HG02759 (cell line): ENCODE data around the gene CLCA1.

Experiments
- ATAC-seq: cut with Tn5 transposase; IDR thresholded peaks from one replicate; pipeline ENCODE4 v1.9.1; 2021; ENCODE audit warnings: mild to moderate bottlenecking, moderate library complexity; ENCODE audit not compliant: unreplicated experiment

The CLCA1 gene

DNA sequence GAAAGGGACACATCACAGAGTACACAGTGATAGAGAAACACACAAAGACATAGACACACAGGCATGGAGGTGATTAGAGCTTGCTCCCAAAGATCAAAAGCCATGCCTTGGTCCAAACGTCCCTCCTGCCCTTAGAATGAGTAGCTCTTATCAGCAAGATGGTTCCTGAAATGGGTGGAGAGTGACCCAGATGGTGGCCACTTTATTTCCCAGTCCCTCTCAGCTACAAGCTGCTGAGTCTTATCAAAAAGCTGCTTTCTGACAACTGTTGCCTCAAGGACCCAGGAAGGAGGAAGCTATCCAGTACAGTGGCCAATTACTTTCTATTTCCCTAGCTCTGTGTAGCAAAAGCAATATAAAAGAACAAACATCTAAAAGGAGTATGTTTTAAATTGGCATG lies 7.7 kb upstream of the CLCA1 start:
- ATAC-seq: no peak

DNA sequence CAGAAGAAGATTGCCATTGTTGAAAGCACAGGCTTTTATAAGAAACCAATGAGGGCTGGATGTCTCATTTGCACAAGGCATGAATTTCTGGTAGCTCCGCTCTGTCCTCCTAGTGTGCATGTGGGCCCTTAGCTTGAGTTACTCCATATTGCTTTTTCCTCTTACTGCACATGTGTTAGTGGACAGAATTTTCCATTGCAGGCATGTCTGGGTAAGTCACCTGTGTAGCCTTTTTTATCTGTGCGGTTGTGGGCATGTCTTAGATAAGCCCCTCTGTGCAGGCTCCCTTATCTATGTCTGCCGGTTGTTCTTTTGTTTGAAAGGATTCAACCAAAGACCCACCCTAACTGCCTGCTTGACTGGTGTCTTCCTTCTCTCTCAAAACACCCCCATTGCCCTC lies 7.2 kb upstream of the CLCA1 start:
- no peak for ATAC-seq

DNA sequence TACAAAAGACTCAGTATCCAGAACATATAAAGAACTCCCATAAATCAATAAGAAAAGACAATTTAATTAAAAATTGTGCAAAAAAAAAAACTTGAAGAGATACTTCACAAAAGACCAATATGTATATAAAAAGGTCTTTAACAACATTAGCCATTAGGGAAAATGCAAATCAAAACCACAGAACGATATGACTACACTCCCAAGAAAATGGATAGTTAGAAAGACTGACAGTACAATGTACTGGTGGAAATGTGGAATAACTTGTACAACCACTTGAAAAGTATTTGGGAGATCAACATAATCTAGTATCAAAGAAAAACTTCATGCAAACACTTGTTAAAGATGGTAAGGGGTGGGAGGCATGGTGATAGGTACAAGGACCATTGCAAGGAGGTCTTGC lies 3.9 kb upstream of the CLCA1 start:
- no peak for ATAC-seq

DNA sequence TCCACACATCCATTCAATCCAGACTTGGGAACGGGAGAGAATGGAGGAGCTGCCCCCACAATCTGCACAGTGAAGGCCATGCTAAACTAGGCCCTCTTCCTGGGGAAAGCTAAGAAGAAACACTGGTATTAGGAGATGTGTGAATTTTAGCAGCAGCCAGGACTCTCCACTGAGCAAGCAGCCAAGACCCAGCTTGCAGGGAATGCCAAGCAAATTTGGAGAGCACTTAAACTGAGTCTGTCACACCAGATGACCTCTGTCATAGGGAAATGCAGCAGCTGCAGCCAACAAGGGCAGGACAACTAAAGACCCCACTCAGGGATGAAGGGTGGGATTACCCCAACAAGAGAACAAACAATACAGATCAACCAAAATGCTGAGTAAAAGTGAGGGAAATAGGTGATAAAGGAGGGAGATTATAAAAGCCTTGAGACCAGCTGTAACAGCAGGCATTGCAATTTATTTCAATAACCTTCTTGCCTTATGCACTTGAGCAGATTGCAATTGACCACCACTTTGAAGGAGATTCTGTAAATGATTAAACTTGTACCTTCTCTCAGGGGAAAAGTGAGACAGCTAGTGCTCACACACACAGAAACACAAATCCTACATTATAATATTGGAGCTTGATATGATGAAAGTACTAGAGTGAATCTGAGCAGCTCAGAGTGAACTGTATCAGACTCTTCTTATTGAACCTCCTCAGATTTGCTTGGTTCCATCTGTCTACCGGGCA lies 2.5 kb upstream of the CLCA1 start:
- no peak for ATAC-seq

DNA sequence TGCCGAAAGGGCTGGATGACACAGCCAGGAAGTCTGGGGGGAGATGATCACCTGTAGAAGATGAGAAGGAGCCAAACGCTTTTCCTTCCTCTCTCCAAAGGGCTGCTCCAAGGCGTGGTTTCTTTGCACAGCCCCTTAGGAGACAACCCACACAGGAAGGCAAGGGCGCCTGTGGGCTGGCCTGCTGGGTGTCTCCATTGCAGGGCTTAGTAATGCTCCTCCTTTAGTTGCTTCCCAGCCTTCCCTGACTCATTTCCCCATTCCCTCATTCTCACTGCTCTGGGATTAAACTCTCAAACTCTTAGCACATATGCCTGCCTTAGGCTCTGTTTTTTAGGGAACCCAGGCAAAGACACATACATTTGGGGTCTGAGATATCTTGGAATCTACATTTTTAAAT lies 1.7 kb upstream of the CLCA1 start:
- ATAC-seq: no peak

DNA sequence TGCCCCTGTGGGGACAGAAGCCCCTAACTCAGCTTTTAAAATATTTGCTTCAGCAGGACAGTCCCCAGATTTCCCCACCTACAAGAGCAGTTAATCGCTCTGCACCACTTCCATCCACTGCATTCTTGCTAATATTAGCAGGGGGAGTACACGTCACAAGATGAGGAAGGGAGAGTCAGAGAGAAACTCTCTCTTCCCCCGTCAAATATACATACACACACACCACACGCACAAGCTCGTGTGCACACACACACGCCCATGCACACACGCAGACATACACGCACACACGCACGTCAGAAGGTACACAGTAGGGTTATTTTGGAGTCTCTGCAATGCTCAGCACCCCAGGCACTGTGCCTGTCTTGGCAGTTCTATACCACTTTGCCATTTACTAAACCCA lies 2.1 kb downstream of the CLCA1 start:
- ATAC-seq: peak; percentile 67

DNA sequence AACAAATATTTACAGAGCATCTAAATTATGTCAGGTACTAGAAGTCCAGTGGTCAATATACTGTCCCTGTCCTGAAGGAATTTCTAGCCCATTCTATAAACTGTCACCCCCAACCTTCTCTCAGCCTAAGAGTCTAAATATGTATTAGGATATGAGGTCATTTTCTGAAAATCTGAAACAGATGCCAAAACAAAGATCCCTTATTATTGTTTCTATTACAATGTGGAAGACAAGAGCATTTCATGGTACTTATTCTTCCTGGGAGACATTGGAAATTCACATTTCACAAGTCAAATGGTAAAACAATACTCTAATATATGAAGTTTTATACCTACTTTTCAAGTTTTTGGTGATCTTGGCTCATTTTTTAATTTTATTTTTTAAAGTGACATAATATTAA lies 2.6 kb downstream of the CLCA1 start:
- ATAC-seq: no peak

DNA sequence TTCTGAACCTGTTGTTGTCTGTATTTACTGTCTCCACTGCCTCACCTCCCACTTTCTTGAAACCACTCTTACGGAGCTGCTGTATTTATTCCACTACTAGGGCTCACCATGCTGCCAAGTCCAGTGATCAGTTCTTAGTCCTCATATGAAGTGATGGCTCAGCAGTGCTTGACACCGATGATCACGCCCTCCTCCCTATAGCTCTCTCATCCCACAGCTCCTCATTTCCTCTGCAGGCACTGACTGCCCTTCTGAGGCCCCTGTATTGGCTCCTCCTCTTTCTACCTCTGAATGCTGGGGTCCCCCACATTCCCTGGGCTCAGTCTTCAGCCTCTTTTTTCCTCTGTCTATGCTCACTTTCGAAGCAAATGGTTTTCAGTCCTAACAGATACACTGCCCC lies 3.4 kb downstream of the CLCA1 start:
- no peak for ATAC-seq

DNA sequence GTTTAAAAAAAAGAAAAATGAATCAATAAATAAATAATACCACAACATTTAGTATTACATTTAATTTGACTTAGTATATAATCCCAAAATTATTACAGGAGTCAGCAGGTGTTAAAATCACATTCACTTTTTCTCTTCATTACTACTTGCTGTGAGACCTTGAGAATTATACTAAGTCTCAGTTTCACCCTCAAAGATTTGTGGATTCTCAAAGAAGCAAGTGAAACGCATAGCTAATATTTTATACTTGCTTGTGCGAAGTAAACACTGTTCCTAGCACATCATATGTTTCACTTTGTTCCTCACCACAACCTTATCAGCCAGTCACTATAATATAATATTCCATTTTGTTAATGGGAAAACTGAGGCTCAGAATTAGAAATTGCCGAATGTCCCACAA lies 4.0 kb downstream of the CLCA1 start:
- ATAC-seq: no peak

DNA sequence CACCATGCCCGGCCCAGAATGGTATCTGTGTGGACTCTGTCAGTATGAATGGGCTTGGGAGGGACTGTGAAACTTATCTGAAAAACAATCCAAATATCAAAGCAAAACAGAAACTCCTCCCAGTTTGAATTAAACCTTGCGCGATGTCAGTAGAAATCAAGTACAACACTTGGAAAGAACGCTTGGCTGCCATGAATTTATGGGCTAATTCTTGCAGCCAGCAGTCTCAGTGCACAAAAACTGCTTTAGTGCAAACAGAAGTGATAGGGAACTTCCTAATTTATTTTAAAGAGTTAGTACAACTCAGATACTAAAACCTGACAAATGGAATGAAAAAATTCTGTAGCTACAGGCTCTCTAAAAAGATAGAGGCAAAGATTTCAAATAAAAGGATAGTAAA lies 8.5 kb downstream of the CLCA1 start:
- ATAC-seq: no peak

DNA sequence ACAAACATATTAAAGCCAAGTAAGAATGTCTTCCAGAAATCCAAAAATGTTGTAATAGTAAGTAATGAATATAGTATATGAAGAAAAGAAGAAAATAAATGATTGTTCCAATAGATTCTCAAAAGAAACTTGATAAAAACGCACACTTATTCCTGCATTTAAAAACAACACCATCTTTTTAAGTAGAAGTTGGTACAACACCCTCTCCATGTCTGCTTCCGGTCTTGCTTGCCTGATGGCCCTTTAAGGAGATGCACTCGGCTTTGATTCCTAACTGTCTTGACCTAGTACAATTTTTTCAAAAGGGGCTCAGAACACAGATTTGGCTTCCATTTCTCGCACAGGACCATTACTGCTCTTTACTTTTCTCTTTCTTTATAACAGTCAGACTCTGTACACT lies 9.0 kb downstream of the CLCA1 start:
- no peak for ATAC-seq

DNA sequence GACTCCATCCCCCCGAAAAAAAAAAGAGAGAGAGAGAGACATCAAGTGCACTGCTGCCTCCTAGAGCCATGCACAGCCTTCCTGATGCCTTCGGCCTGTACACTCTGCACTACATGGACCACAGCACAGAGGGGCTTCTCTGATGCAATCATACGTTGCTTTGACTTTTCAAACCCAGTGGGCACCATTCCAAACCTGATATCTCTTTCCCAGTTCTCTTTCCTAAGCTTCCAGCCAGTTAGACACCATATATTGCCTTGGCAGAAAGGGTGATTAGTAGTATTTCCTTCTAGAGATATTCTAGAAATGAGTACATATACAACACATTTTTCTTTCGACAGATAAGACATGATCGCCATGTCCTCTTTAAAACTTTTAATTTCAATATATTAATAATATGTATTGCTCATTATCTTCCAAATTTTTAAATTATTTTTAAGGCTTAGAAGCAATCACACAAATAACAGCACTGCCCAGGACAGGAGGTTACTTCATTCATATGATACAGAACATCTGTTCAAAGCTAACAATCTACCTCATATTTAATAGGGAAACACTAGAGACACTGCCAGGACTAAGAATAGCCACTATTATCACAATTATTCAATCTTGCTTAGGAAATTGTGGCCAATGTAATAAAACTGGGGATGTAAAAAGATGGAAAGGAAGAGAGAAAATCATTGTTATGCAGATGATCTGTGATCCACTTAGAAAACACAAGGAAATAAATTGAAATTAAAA lies 9.9 kb downstream of the CLCA1 start:
- no peak for ATAC-seq

DNA sequence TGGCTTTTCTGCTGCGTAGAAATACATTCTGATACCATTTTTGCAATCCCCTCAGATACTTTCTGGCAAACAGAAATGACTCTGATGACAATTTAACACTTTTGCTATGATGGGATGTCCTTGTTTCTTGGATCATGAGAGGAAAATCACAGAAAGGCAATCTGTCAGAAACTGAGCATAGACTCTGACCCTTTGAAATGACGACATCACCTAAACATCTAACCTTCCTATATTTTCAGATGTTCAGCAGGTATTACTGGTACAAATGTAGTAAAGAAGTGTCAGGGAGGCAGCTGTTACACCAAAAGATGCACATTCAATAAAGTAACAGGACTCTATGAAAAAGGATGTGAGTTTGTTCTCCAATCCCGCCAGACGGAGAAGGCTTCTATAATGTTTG lies 13.2 kb downstream of the CLCA1 start:
- ATAC-seq: no peak

DNA sequence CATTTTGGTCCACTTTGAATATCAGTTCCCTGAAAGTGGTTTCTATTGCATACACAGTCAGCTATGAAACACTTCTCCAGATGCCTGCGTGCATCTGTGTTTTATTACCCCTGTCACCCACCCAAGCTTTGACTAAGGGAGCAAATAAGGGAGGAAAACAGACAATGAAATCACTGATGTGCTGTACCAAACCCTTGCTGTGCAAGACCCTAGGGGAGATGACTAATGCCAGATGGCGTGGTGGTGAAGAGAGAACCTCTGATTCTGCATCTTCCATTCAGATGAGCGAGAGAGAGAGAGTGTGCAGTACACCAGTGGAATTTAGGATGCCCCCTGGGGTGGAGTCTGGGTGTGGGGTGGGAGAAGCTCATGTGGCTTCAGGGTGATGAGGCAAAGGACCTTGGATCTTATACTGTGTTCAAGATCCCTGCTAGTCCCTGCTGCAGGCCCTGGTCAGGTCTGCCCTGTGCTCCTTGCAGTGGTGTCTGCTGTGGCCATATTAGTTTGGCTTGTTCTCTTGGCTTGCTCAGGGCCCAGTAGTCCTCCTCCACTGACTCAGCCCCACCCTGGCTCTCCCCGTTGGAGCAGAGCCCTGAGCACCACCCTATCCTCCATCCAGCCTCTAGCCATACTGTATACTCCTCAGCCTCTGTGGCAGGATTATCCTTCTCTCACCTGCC lies 18.5 kb downstream of the CLCA1 start:
- ATAC-seq: no peak

DNA sequence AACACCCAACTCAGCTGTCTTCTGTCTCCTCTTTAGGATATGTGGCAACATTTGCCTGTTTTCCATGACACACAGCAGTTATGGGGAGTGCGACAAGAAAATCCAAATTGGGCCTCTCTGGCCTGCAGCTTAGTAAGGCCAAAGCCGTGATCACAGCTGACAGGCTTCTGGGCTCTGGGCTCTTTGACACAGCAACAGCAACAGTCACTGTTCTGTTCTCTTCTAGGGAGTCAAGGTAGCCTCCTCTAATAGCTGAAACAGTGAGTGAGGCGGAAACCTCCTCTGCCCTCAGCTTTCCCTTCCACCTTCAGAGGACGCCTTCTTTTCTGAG lies 19.0 kb downstream of the CLCA1 start:
- no peak for ATAC-seq

DNA sequence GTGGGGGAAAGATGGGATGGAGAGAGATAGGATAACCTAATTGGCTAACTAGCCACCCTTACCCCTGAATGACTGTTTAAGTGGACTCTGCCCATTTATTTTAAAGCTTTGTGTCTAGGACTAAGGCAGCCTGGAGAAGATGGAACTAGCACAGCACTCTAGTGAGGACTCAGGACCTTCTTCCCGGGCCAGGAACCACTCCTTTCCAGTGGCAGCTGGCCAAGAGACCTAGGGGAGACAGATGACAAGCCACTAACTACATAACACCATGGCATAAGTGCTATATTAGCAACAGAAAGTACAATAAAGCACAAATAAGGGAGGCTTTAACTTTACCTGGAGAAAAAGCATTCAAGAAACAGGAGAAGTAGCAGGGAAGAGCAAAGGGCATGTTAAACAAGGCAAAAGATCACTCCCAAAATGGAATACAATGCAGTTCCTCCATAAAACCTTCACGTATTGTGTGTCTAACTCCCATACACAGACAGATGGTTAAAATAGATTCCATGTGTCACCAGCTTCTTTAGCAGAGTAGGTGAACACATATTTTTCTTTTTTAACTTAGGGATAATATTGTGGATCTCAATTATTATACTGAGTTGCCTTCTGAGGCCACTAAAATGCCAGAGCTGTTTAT lies 20.6 kb downstream of the CLCA1 start:
- ATAC-seq: no peak

DNA sequence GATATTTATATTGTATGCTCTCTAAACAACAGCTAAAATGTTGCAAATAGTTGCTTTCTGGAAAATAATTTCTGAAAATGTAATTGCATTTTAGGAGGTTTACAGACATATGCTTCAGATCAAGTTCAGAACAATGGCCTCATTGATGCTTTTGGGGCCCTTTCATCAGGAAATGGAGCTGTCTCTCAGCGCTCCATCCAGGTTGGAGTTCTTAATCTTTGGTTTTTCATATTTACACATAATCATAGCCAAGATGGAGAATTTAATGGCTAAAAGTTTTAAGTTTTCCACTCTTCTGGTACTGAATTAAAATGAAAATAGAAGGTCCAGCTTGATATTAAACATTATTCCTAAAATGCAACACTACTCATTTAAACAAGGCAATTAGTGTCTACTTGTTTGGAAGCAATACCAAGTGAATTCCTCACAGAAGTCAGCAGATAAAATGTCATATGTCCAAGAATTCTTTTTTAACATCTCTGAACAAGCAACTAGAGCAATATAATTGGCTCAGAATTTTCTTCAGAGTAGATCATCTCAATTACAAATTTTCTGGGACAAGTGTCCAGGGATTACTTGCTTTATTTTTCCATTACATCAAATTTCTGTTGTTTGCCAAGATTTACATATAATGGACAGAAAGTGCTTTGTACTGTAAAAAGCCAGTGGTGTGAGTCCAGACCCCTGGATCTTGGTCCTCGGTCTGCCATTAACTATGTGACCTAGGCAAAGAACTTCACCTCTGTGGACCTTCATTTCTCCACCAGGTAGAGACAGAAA lies 22.6 kb downstream of the CLCA1 start:
- no peak for ATAC-seq

DNA sequence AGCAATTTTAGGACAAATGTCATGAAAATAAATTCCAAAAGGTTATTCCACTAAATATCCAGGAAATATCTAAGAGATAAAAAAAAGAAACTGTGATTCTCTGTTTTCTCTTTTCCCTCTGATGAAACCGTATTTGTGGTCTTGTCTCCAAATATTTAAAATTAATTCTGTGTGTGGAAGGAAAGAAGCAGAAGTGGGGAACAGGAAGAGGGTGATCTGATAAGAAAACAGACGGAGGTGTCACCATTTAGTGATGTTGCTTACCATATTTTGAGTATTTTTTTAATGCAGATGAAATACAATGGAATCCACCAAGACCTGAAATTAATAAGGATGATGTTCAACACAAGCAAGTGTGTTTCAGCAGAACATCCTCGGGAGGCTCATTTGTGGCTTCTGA lies 29.6 kb downstream of the CLCA1 start:
- no peak for ATAC-seq

DNA sequence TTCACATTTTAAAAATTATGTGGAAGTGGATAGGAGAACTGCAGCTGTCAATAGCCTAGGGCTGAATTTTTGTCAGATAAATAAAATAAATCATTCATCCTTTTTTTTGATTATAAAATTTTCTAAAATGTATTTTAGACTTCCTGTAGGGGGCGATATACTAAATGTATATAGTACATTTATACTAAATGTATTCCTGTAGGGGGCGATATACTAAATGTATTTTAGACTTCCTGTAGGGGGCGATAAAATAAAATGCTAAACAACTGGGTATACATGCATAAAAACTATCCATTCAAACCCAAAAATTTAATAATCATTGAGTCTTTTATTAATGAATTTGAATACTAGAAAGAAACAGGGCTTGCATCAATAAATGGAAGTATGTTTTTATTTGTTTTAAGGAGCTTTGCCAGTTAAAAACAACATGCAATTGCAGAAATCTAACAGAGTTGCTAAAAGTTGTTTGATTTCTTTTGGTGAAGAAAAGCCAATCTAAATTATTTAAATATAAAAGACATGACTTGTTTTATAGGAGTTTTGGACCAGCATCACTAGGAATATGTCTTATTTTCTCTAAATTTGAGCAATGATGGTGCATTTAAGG lies 31.4 kb downstream of the CLCA1 start:
- no peak for ATAC-seq

DNA sequence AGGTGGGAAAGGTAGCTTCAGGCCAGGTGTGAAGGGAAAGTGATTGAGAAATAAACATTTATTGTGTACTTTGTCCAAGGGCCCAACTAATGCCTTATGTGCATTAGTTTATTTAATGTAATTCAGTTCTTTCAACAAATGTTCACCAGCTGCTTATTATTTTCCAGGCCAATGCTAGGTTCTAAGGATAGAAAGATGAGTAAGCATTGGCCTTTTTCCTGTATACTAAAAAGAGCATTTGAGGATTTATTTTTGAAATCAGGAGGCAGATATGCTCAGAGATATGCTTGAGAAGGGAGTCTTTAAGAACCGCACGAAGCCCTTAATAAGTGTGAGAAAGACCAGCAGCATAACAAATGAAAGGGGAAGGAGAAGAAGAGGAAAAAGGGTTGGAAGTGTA lies 32.0 kb downstream of the CLCA1 start:
- no peak for ATAC-seq
